ENCODE results near the gene CACNB2. TPM values are rescaled to one million over a fixed set of nuclear protein-coding genes. Genes with fewer than 3 reads are reported as not detected.

The CACNB2 gene
- total RNA-seq, 1 donor from 2014 or later: 25.7 TPM

DNA sequence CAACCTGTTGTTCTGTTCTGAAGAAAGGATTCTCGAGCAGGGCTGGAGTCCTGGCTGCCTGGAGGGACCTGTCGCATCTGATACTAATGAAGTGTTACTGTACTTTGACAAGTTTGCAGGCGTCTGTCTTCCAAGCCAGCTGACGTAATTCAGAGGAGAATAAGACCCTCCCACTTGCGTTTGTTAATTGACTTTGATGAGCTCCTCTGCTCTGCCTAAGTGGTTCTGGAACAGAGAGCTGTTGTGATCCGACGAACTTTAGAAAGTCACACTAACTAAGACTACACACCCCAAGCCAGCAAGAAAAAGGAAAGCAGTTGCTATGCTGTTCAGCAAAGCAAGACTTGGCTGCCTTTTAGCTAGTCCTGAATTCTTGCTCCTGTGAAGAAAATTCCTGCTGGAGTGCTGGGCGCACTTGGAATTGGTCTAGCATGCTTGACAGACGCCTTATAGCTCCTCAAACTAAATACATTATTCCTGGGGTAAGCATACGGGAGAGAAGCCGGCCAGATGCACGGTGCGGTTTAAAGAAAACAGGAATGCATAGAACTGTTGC is 200.3 kb downstream of the CACNB2 start:
- no peak for DNase-seq

DNA sequence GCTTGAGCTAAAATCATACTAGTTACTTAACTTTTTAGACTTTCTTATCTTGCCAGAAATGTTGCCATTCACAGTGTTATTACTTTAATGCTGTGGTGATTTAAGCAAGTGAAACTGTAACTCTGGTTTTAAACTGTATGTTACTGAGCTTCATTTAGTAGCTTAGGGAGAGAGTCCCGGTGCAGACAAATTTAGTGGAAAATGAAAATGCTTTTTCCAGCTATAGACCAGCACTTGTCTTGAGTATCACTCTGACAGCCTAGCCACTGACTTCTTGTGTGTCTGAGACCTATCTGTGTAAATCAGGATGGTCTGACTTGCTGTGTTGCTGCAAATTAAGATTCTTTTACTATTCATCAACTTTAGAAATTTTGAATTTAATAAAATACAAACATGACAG is 200.8 kb downstream of the CACNB2 start:
- DNase-seq: no peak

DNA sequence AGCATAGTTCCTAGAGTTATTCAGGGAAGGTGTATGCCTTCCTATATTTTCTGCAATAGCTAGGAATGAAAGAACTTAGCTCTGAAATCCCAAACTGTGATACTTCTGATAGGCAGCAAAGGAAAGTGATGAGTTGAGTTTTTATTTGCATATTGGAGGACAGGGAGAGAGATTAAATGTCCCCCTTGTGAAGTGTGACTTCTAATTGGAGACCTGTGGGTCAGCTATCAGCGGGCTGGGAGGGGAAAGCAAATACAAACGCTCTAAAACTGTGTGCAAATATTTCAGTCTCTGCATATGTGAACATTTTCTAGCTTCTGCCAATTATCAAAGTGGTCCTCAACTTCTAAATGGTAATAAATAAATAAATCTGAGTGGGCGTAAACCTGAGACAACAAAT is 203.3 kb downstream of the CACNB2 start:
- no peak for DNase-seq

DNA sequence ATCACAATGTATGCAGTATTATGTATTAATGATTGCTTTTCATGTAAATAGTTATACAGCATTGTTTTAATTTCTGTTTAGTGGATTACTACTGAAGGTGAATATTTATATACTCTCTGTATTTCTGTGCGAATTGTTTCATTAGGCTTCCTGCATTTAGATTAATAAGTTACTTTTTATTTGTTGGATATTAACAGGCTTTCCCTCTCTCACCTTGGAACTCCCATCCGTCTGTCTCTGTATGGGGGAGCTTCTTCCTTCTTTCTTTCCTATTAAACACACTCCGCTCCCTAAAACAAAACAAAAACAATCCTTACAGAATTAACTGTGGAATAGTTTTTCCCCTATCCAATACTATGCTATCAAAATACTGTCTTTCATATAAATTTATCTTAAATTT is 205.1 kb downstream of the CACNB2 start:
- no peak for DNase-seq

DNA sequence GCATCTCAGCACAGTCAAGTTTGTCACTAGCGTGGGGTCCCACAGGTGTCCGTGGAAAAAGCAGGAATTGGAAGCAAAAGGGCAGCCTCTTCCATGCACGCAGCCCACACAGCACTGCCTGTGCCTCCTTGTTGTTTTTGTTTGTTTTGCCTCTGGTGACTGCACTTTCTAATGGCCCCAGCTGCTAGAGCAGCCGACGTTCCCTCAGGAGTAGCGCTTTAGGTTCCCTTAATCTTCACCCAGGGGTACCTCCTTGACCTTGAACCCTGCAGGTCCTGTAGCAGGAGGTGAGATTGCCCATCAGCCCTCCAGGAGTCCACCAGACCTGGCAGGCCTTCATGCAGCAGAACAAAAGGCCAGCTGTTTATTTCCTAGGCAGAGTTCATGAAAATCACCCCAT is 210.1 kb downstream of the CACNB2 start:
- no peak for DNase-seq

GRCh38 chr10:18351421-18351820 is 211.2 kb downstream of the CACNB2 start:
- no peak for DNase-seq

GRCh38 chr10:18352175-18352574 is 212.0 kb downstream of the CACNB2 start:
- no peak for DNase-seq

GRCh38 chr10:18359812-18360211 is 219.6 kb downstream of the CACNB2 start:
- DNase-seq: no peak

- no peak for DNase-seq
These were observed 222.7 kb downstream of the CACNB2 start for GRCh38 chr10:18362892-18363291.

- no peak for DNase-seq
These were observed 225.0 kb downstream of the CACNB2 start for GRCh38 chr10:18364987-18365775.

- DNase-seq: no peak
These were observed 227.6 kb downstream of the CACNB2 start for GRCh38 chr10:18367840-18368239.

GRCh38 chr10:18368273-18368672 is 228.0 kb downstream of the CACNB2 start:
- no peak for DNase-seq

DNA sequence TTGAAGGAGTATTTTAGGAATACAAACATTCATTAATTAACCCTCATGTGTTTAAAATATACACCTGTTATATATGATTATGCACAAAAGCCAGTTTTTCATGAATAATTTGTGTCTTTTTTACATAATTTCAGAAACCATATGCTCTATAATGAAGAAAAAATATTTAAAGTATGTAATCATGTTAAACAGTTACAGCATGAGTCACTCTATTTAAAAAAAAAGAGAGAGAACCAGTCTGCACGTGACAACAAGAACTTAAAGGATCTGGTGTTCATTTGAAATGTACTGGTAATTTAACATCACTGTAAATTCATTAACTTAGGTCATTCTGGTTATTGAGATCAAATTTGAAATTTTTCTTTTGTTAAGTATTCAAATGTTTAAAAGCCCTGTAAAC is 228.5 kb downstream of the CACNB2 start:
- DNase-seq: no peak

- DNase-seq: no peak
These were observed 229.7 kb downstream of the CACNB2 start for GRCh38 chr10:18369859-18370473.

DNA sequence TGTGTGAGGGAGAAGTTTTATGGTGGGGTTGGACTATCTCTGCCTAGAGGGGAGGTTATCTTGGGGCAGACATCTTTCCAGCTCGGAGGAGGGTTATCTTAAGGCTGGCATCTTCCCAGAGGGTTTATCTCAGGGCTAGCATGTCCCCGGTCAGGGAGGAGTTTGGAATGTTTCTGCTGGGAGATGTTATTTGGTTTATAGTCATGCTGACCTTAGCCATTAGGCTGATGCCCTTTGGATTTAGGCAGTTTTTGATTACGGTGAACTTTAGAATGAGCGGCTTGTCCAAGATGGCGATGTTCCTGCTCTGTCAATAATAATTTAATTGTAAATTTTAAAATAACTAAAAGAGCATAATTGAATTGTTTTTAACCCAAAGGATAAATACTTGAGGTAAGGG is 236.4 kb downstream of the CACNB2 start:
- no peak for DNase-seq

- no peak for DNase-seq
These were observed 237.7 kb downstream of the CACNB2 start for GRCh38 chr10:18377898-18378297.

DNA sequence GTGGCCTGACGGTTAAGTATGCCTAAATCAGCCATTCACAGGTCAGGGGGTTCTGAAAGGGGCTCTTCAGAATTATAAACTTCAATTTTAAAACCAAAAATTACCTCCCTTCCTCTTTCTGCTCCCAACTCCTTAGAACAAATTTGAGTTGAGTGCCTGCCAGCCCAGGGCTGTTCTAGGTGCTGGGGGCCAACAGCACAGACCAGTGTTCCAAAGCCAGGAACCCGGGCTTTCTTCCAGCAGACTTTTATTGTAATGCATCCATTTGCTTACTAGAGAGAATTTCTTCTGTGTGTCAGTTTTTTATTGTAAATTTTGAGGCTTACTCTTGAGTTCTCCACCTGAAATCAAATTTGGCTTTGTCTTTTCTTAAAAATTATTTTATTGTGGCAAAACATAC is 238.5 kb downstream of the CACNB2 start:
- DNase-seq: no peak

DNA sequence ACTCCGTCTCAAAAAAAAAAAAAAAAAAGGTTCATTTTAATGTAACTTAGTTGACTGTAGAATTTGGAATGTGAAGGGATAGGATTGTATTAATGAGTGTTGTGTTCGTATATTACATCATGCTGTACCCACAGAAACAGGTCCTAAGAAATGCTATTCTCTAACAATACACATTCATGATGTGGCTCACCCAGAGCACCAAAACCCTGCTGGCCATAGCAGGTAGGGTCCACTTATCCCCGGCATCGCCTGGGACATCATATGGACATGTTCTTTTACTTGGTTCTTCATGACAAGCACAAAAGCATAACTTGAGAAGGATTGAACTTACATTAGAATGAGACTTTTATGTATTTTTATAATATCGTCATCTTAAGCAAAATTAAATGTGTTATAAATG is 241.5 kb downstream of the CACNB2 start:
- no peak for DNase-seq

DNA sequence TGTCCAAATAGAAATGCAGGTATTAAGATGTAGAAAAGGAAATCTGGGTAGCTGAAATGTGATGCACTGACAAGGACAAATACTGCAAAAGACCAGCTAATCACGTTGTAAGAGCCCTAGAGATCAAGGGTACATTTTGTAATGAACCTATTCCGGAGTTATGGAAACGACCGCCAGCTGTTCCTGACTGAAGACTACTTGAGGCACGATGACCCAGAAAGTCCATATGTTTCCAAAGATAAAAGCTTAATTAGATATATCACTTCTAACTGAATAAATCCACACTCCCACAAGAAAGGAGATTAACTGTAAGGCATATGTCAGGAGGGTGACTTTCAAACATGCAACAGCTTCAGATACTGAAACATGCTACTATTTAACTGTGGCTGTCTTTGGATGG is 257.7 kb downstream of the CACNB2 start:
- no peak for DNase-seq

DNA sequence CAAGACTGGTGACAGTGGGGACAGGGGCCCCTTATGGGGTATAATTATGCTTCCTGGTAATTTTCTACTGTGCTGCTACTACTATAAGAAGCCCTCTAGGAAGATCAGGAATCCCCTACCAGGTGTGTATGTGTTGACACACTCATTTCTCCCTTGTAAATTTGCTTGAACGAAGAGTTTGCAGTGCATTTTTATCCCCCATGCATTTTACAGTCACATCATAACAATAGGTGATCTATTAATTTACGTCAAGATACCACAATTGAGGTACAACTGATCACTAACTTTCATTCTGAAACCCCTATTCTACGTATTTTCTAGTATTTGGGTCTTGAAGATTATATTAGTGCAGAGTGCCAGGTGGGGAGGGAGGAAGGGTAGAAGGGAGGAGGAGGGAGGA is 258.9 kb downstream of the CACNB2 start:
- no peak for DNase-seq

- DNase-seq: peak; percentile 38
These were observed 260.1 kb downstream of the CACNB2 start for GRCh38 chr10:18400201-18400905.

DNA sequence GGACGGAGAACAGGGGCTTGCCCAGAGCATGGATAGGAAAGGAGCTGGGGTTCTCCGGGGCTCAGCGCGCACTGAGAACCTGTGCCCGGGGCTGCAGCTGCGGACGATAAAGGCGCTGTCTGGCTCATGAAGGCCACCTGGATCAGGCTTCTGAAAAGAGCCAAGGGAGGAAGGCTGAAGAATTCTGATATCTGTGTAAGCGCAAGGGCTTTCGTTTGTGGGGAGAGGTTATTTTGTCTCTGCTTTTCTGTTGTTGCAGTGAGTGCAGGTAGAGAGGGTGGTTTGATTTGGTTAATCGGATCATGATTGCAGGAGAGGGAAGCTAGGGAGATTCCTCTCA is 260.7 kb downstream of the CACNB2 start:
- DNase-seq: no peak

DNA sequence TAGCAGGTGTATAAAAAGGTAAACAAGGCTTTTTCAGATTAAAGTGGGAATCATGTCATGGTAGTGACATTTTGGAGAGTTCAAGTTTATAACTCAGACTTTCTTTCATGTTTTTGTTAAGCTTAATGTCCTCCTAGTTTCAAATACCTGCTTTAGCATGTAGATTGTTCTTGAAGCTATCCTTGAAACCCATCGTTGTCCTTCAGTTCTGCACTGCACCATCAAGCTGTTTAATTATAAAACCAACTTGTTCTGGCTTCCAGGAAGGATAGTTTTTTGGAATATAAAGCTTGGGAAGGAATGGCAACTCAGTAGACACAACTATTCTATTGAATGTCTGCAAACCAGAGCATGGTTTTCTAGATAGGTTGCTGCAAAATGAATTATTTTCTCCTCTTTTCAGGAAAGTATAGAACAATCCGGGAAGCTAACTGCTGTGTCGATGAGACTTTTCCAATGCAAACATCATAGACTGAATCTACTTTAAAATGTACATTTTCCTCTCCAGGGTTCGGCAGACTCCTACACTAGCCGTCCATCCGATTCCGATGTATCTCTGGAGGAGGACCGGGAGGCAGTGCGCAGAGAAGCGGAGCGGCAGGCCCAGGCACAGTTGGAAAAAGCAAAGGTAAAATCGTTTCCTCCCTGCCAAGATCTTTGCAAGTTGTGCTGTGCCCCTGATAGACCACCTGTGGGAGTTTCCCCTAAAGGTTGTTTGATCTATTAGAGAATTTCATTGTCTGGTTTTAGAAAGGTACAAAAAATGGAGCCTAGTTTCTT is 261.4 kb downstream of the CACNB2 start:
- no peak for DNase-seq
